ENCODE data around the gene STRN4.

STRN4 gene

DNA sequence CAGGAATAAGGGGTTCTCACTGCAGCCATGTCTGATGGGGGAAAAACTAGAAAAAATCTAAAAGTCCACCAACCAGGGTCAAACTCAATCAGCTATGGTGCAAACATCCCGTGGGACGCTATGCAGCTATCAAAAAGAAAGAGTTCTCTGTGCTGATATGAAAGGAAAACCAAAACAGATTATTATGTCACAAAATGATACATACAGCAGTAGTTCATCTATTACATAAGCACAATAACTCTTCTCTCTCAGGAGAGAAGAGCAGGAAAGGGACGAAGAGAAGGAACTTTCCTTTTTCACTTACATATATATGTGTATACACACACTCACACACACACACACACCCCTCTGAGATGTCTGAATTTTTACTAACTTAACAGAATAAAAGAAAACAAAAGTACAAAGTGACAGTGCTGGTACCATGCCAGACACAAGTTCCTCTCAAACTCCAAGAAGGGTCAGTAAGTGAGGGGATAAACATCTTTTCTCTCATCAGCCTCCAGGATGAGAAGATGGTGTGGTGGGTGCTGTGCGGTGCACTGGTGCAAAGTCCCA is 3.2 kb downstream of the STRN4 start:
- Histone ChIP-seq H3K9me3 (ENCODE audit: insufficient read depth, low read length) (no peaks in the 10 kb centered on the region), H2AFZ (ENCODE audit: low read depth, low read length, severe bottlenecking) (no peak overlapping the region), H3K27ac (ENCODE audit: low read depth, low read length) (no peak overlapping the region), H3K36me3 (ENCODE audit: low read length) (0 out of 2 replicates have a peak, but pooled peaks cover 3% of the 10 kb centered on the region), H3K4me2 (ENCODE audit: low read depth, low read length, poor library complexity, severe bottlenecking) (no peak overlapping the region), H3K9ac (ENCODE audit: low read length) (no peak overlapping the region), H4K20me1 (ENCODE audit: low read depth, low read length) (no peaks in the 10 kb centered on the region; the same call in 1 of the 2 replicates), H3K9me2 (replicated peaks; ENCODE audit: insufficient read depth, low read length) (no peaks in the 10 kb centered on the region), H3K27me3 (ENCODE audit: low read length) (no peaks in the 10 kb centered on the region), H3K4me3 (ENCODE audit: insufficient read depth, low read length, poor library complexity, severe bottlenecking) (no peak overlapping the region), H3F3A (ENCODE audit: insufficient read depth) (peaks cover 5% of the 10 kb centered on the region; the same call in 1 of the 2 replicates), H3K79me2 (ENCODE audit: insufficient read depth, low read length) (peaks cover 85% of the 10 kb centered on the region)
- TF ChIP-seq CTCF (IDR thresholded peaks at IDR 0.05; ENCODE audit: insufficient read depth, low read length, poor library complexity, severe bottlenecking) = no peak
- no peak for TF ChIP-seq EZH2phosphoT487 (conservative IDR thresholded peaks at IDR 0.05; ENCODE audit: low read length)

GRCh38 chr19:46741447-46741846 is 4.8 kb downstream of the STRN4 start:
- no peak overlapping the region for H2AFZ ChIP-seq (ENCODE audit: low read depth, low read length, severe bottlenecking)
- no peaks in the 10 kb centered on the region; the same call in 1 of the 2 replicates for H4K20me1 ChIP-seq (ENCODE audit: low read depth, low read length)
- no peak for TF ChIP-seq CTCF (IDR thresholded peaks at IDR 0.05; ENCODE audit: insufficient read depth, low read length, poor library complexity, severe bottlenecking)
- TF ChIP-seq EZH2phosphoT487 (conservative IDR thresholded peaks at IDR 0.05; ENCODE audit: low read length) = no peak

GRCh38 chr19:46739290-46739771 is 6.9 kb downstream of the STRN4 start:
- no peak overlapping the region for H3K9ac ChIP-seq (ENCODE audit: low read length)
- no peaks in the 10 kb centered on the region for H3K27me3 ChIP-seq (ENCODE audit: low read length)
- TF ChIP-seq EZH2phosphoT487 (conservative IDR thresholded peaks at IDR 0.05; ENCODE audit: low read length) (no peak), CTCF (IDR thresholded peaks at IDR 0.05; ENCODE audit: insufficient read depth, low read length, poor library complexity, severe bottlenecking) (no peak)
- H4K20me1 ChIP-seq (ENCODE audit: low read depth, low read length) = no peaks in the 10 kb centered on the region; the same call in 1 of the 2 replicates
- no peaks in the 10 kb centered on the region for H3F3A ChIP-seq (ENCODE audit: insufficient read depth)
- no peaks in the 10 kb centered on the region for H3K9me2 ChIP-seq (replicated peaks; ENCODE audit: insufficient read depth, low read length)
- H3K36me3 ChIP-seq (ENCODE audit: low read length) = peaks cover 4% of the 10 kb centered on the region; the same call in 1 of the 2 replicates
- H3K9me3 ChIP-seq (ENCODE audit: insufficient read depth, low read length) = no peaks in the 10 kb centered on the region
- H3K4me3 ChIP-seq (ENCODE audit: insufficient read depth, low read length, poor library complexity, severe bottlenecking) = no peak overlapping the region
- peaks cover 78% of the 10 kb centered on the region for H3K79me2 ChIP-seq (ENCODE audit: insufficient read depth, low read length)
- no peak overlapping the region for H3K27ac ChIP-seq (ENCODE audit: low read depth, low read length)
- no peak overlapping the region for H3K4me2 ChIP-seq (ENCODE audit: low read depth, low read length, poor library complexity, severe bottlenecking)
- no peak overlapping the region for H2AFZ ChIP-seq (ENCODE audit: low read depth, low read length, severe bottlenecking)

More at GRCh38 chr19:46741447-46741846, 4.8 kb downstream of the STRN4 start:
- no peaks in the 10 kb centered on the region for H3K9me3 ChIP-seq (ENCODE audit: insufficient read depth, low read length)
- H3K27me3 ChIP-seq (ENCODE audit: low read length) = no peaks in the 10 kb centered on the region
- H3F3A ChIP-seq (ENCODE audit: insufficient read depth) = no peaks in the 10 kb centered on the region
- H3K4me3 ChIP-seq (ENCODE audit: insufficient read depth, low read length, poor library complexity, severe bottlenecking) = no peak overlapping the region
- H3K9me2 ChIP-seq (replicated peaks; ENCODE audit: insufficient read depth, low read length) = no peaks in the 10 kb centered on the region
- no peak overlapping the region for H3K27ac ChIP-seq (ENCODE audit: low read depth, low read length)
- peaks cover 94% of the 10 kb centered on the region for H3K79me2 ChIP-seq (ENCODE audit: insufficient read depth, low read length)
- H3K9ac ChIP-seq (ENCODE audit: low read length) = no peak overlapping the region
- H3K36me3 ChIP-seq (ENCODE audit: low read length) = 0 out of 2 replicates have a peak, but pooled peaks cover 4% of the 10 kb centered on the region
- no peak overlapping the region for H3K4me2 ChIP-seq (ENCODE audit: low read depth, low read length, poor library complexity, severe bottlenecking)

Measured in SU-DHL-6 (cell line).